C4-2B (cell line): ENCODE results near the gene CD40.

Experiments
- ZFX ChIP-seq: fragments of 450-650 bp; IDR thresholded peaks from 2 replicates; pipeline ENCODE4 v1.6.1; 2017
- TF ChIP-seq, protein P1 (sequence below): fragments of 450-650 bp; conservative IDR thresholded peaks from 2 replicates; pipeline ENCODE4 v1.5.1; 2017; ENCODE audit warnings: mild to moderate bottlenecking

DNA sequence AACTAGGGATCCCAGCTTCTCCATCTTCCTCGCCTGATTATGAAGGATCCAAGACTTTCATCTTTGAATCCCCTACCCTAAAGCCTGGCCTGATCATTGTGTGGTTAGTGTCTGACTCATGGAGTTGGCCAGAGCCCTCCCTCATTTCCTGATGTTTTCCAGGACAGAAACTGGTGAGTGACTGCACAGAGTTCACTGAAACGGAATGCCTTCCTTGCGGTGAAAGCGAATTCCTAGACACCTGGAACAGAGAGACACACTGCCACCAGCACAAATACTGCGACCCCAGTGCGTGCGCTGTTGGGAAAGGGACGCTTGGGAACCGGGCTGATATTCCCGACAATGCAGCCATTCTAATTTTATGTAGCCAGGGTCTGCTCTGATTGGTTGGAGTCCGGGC lies 4.0 kb downstream of the CD40 start:
- TF ChIP-seq, protein P1, sequence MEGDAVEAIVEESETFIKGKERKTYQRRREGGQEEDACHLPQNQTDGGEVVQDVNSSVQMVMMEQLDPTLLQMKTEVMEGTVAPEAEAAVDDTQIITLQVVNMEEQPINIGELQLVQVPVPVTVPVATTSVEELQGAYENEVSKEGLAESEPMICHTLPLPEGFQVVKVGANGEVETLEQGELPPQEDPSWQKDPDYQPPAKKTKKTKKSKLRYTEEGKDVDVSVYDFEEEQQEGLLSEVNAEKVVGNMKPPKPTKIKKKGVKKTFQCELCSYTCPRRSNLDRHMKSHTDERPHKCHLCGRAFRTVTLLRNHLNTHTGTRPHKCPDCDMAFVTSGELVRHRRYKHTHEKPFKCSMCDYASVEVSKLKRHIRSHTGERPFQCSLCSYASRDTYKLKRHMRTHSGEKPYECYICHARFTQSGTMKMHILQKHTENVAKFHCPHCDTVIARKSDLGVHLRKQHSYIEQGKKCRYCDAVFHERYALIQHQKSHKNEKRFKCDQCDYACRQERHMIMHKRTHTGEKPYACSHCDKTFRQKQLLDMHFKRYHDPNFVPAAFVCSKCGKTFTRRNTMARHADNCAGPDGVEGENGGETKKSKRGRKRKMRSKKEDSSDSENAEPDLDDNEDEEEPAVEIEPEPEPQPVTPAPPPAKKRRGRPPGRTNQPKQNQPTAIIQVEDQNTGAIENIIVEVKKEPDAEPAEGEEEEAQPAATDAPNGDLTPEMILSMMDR, result no peak
- TF ChIP-seq ZFX, result no peak
